ENCODE measurements around the gene GPBP1L1. TPM values are rescaled to one million over a fixed set of nuclear protein-coding genes. Genes with fewer than 3 reads are reported as not detected.

Gene GPBP1L1
- polyA plus RNA-seq, 1 donor from 2014 or later = 55.1 TPM

DNA sequence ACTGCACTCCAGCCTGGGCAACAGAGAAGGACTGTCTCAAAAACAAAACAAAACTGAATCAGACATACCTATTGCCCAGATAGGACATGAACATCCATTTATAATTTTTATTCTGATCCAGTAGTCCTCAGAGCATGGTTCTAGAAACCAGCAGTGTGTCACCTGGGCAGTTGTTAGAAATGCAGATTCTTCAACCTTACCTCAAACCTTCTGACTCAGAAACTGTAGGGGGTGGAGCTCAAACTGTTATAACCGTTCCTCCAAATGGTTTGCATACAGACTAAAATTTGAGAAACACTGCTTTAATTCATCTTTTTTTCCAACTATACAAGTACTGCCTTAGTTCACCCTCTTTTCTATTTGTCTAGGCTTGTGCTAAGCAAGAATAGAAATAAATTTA, 96.5 kb downstream of the GPBP1L1 start:
- no peak for TF ChIP-seq RAD21 (conservative IDR thresholded peaks at IDR 0.05)
- no peak for TF ChIP-seq POLR2AphosphoS5 (IDR thresholded peaks at IDR 0.05)
- TF ChIP-seq, protein P1, sequence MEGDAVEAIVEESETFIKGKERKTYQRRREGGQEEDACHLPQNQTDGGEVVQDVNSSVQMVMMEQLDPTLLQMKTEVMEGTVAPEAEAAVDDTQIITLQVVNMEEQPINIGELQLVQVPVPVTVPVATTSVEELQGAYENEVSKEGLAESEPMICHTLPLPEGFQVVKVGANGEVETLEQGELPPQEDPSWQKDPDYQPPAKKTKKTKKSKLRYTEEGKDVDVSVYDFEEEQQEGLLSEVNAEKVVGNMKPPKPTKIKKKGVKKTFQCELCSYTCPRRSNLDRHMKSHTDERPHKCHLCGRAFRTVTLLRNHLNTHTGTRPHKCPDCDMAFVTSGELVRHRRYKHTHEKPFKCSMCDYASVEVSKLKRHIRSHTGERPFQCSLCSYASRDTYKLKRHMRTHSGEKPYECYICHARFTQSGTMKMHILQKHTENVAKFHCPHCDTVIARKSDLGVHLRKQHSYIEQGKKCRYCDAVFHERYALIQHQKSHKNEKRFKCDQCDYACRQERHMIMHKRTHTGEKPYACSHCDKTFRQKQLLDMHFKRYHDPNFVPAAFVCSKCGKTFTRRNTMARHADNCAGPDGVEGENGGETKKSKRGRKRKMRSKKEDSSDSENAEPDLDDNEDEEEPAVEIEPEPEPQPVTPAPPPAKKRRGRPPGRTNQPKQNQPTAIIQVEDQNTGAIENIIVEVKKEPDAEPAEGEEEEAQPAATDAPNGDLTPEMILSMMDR (IDR thresholded peaks at IDR 0.05; ENCODE audit: poor library complexity, severe bottlenecking) = no peak
- no peak for TF ChIP-seq MXI1 (conservative IDR thresholded peaks at IDR 0.05; ENCODE audit: poor library complexity, severe bottlenecking)
- no peak for TF ChIP-seq TAF1 (IDR thresholded peaks at IDR 0.05; ENCODE audit: low read depth)
- TF ChIP-seq EZH2 (IDR thresholded peaks at IDR 0.05; ENCODE audit: borderline replicate concordance, insufficient read depth, low read length, poor library complexity, severe bottlenecking) = no peak
- TF ChIP-seq SMC3 (conservative IDR thresholded peaks at IDR 0.05; ENCODE audit: poor library complexity) = no peak
- TF ChIP-seq, protein P2, sequence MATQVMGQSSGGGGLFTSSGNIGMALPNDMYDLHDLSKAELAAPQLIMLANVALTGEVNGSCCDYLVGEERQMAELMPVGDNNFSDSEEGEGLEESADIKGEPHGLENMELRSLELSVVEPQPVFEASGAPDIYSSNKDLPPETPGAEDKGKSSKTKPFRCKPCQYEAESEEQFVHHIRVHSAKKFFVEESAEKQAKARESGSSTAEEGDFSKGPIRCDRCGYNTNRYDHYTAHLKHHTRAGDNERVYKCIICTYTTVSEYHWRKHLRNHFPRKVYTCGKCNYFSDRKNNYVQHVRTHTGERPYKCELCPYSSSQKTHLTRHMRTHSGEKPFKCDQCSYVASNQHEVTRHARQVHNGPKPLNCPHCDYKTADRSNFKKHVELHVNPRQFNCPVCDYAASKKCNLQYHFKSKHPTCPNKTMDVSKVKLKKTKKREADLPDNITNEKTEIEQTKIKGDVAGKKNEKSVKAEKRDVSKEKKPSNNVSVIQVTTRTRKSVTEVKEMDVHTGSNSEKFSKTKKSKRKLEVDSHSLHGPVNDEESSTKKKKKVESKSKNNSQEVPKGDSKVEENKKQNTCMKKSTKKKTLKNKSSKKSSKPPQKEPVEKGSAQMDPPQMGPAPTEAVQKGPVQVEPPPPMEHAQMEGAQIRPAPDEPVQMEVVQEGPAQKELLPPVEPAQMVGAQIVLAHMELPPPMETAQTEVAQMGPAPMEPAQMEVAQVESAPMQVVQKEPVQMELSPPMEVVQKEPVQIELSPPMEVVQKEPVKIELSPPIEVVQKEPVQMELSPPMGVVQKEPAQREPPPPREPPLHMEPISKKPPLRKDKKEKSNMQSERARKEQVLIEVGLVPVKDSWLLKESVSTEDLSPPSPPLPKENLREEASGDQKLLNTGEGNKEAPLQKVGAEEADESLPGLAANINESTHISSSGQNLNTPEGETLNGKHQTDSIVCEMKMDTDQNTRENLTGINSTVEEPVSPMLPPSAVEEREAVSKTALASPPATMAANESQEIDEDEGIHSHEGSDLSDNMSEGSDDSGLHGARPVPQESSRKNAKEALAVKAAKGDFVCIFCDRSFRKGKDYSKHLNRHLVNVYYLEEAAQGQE (IDR thresholded peaks at IDR 0.05; ENCODE audit: borderline replicate concordance) = no peak
- TF ChIP-seq EP300 (conservative IDR thresholded peaks at IDR 0.05; ENCODE audit: poor library complexity, severe bottlenecking) = no peak
- no peaks in the 10 kb centered on the region for H3K27me3 ChIP-seq (ENCODE audit: insufficient read depth, low read depth, low read length)
- no peaks in the 10 kb centered on the region for H3K36me3 ChIP-seq (ENCODE audit: insufficient read depth, low read length)
- H3K9me2 ChIP-seq (ENCODE audit: insufficient read depth, low read length) = no peaks in the 10 kb centered on the region
- H3K9me3 ChIP-seq (ENCODE audit: low read length) = no peaks in the 10 kb centered on the region
- peaks cover 2% of the 10 kb centered on the region for H4K20me1 ChIP-seq (ENCODE audit: insufficient read depth)
- H3K79me2 ChIP-seq (replicated peaks; ENCODE audit: insufficient read depth, low read length) = peaks cover 68% of the 10 kb centered on the region
- H3K9ac ChIP-seq (ENCODE audit: low read length) = no peak overlapping the region
- no peaks in the 10 kb centered on the region for H3F3A ChIP-seq (ENCODE audit: insufficient read depth, low read length, poor library complexity, severe bottlenecking)
- no peak overlapping the region for H3K4me2 ChIP-seq (ENCODE audit: low read length)
- no peak overlapping the region for H3K27ac ChIP-seq (ENCODE audit: low read length)
- H3K4me3 ChIP-seq (ENCODE audit: low read length) = no peak overlapping the region
- H2AFZ ChIP-seq (ENCODE audit: low read depth, low read length) = no peak overlapping the region

DNA sequence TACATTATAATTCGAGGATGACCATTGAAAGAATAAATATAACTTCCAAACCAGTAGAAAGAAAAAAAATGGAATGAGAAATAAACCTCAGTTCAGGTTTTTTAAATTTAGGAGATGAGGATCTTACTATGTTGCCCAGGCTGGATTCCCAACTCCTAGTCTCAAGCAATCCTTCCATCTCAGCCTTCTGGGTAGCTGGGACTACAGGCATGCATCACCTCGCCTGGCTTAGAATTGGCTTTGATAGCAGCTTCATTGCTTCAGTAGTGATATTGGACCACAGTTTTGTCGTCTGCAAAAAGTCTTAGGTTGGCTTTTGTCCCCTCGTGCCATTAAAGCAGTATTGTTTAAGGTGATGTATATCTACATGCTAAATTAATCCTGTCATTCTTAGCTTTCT, 99.6 kb downstream of the GPBP1L1 start:
- Histone ChIP-seq H2AFZ (ENCODE audit: low read depth, low read length) (no peak overlapping the region), H3F3A (ENCODE audit: insufficient read depth, low read length, poor library complexity, severe bottlenecking) (no peaks in the 10 kb centered on the region), H3K27ac (ENCODE audit: low read length) (no peak overlapping the region), H3K79me2 (replicated peaks; ENCODE audit: insufficient read depth, low read length) (peaks cover 58% of the 10 kb centered on the region), H3K9me3 (ENCODE audit: low read length) (no peaks in the 10 kb centered on the region), H3K36me3 (ENCODE audit: insufficient read depth, low read length) (no peaks in the 10 kb centered on the region), H3K9me2 (ENCODE audit: insufficient read depth, low read length) (no peaks in the 10 kb centered on the region), H3K27me3 (ENCODE audit: insufficient read depth, low read depth, low read length) (no peaks in the 10 kb centered on the region), H3K9ac (ENCODE audit: low read length) (no peak overlapping the region), H4K20me1 (ENCODE audit: insufficient read depth) (peaks cover 2% of the 10 kb centered on the region), H3K4me3 (ENCODE audit: low read length) (no peak overlapping the region), H3K4me2 (ENCODE audit: low read length) (no peak overlapping the region)
- TF ChIP-seq SMC3 (conservative IDR thresholded peaks at IDR 0.05; ENCODE audit: poor library complexity) (no peak), EZH2 (IDR thresholded peaks at IDR 0.05; ENCODE audit: borderline replicate concordance, insufficient read depth, low read length, poor library complexity, severe bottlenecking) (no peak), MXI1 (conservative IDR thresholded peaks at IDR 0.05; ENCODE audit: poor library complexity, severe bottlenecking) (no peak), EP300 (conservative IDR thresholded peaks at IDR 0.05; ENCODE audit: poor library complexity, severe bottlenecking) (no peak), POLR2AphosphoS5 (IDR thresholded peaks at IDR 0.05) (no peak)
- TF ChIP-seq, protein P1 (IDR thresholded peaks at IDR 0.05; ENCODE audit: poor library complexity, severe bottlenecking) = no peak

All from neural cell (in vitro differentiated cells).